ENCODE data around the gene CDT1.
A peak's percentile ranks its signal among the peaks of the same experiment; 100 is the strongest.
"Not testable (repeated sequence)": the region's sequence is repeated elsewhere in the genome, so short reads cannot be mapped to it uniquely, and the experiment has no call there.

CDT1 gene

DNA sequence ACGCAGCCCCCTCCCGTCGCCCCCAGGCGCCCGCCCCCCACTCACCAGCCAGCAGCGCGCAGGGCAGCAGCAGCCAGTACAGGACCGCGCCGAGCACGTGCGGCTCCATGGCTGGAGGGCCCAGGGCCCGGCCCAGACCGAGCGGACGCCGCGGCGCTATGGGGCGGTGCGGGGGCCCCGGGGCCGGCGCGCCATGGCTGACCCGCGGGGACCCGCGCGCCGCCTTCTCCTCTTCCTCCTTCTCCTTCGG lies 18.8 kb upstream of the CDT1 start:
- Histone ChIP-seq H3K9me3 (ENCODE audit: control insufficient read depth, insufficient read depth, low read length) (no peaks in the 10 kb centered on the region), H3K36me3 (ENCODE audit: insufficient read depth, low read length) (no peaks in the 10 kb centered on the region), H3K9ac (ENCODE audit: low read depth, low read length) (peak overlapping the region; percentile 70), H3K4me1 (ENCODE audit: insufficient read depth, low read length) (peaks cover 13% of the 10 kb centered on the region; the same call in 1 of the 2 replicates)

DNA sequence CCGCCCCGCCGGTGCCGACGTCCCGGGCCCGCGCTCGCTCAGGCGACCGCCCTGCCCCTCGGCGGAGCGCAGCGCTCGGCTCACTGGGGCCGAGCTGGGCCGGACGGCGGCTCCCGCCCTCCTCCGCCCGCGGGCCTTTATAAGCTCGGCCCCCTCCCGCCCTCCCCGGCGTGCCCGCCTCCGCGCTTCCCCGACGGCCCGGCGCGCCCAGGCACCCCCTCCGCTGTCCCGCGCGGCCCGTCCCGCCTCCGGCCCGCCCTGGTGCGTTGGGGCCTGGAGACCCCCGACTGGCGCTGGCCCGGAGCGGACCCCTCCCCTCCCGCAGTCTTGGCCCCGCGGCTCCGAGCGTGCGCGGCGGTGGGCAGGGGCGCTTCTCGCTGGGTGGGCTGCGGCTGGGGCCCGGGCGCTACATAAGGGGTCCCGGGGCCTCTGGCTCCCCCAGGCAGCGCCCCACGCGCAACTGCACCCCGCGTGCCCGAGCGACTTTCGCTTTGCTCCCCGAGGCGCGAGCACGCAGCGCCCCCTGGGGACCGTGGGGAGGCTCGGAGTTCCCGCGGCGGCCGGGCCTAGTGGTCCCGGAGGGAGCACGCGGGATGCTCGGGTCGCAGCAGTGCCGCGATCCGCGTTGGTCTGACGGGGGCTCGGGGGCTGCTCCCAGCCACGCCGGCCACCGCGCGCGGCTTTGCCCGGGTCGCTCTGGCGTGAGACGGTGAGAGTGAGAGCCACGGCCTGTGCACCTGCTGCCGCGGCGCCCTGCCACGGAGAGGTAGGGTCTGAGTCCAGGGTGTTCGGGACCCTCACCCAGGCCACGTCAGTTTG lies 18.3 kb upstream of the CDT1 start, which contains the start of gene PIEZO1:
TSS of gene PIEZO1 (minus strand) at position 115 of the 819 bp plus-strand sequence. CDS start 256 bp downstream, outside the sequence.
- Histone ChIP-seq H3K36me3 (ENCODE audit: insufficient read depth, low read length) (no peaks in the 10 kb centered on the region), H3K4me1 (ENCODE audit: insufficient read depth, low read length) (peaks cover 15% of the 10 kb centered on the region; the same call in 1 of the 2 replicates), H3K9me3 (ENCODE audit: control insufficient read depth, insufficient read depth, low read length) (no peaks in the 10 kb centered on the region), H3K9ac (ENCODE audit: low read depth, low read length) (peak within 1 kb of the TSS; percentile 70)

DNA sequence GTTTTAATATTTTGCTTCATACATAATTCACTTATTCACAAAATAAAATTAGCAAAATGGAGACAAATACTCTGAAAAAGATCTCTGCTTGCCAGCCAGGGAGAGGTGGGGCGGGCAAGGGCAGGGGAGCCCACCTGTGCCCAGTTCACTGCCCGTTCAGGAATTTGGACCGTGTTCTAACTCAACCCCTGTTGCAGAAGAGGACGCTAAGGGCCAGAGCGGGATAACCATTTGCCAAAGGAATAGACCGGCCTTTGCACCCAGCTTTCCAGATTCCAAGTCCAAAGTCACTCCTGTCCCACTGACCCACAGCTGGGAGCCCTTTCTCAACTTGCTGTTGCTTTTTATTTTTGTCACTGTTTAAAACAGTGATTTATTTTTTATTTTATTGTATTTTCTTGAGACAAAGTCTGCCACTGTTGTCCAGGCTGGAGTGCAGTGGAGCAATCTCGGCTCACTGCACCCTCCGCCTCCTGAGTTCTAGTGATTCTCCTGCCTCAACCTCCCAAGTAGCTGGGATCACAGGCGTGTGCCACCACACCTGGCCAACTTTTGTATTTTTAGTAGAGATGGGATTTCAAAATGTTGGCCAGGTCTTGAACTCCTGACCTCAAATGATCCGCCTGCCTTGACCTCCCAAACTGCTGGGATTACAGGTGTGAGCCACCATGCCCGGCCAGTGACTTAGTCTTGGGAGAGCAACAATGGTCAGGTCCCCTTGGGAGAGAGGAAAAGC lies 15.8 kb upstream of the CDT1 start:
- Histone ChIP-seq H3K4me1 (ENCODE audit: insufficient read depth, low read length) (peaks cover 11% of the 10 kb centered on the region; the same call in 1 of the 2 replicates), H3K9ac (ENCODE audit: low read depth, low read length) (no peak overlapping the region), H3K36me3 (ENCODE audit: insufficient read depth, low read length) (no peaks in the 10 kb centered on the region), H3K9me3 (ENCODE audit: control insufficient read depth, insufficient read depth, low read length) (no peaks in the 10 kb centered on the region)

DNA sequence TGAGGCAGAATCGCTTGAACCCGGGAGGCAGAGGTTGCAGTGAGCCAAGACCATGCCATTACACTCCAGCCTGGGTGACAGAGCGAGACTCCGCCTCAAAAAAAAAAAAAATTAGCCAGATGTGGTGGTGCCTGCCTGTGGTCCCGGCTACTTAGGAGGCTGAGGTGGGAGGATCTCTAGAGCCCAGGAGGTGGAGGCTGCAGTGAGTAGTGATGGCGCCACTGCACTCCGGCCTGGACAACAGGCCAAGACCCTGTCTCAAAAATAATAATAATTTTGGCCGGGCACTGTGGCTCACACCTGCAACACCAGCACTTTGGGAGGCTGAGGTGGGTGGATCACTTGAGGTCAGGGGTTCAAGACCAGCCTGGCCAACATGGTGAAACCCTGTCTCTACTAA lies 14.8 kb upstream of the CDT1 start:
- H3K36me3 ChIP-seq (ENCODE audit: insufficient read depth, low read length); H3K9ac ChIP-seq (ENCODE audit: low read depth, low read length); H3K9me3 ChIP-seq (ENCODE audit: control insufficient read depth, insufficient read depth, low read length): not testable (repeated sequence)
- peaks cover 13% of the 10 kb centered on the region; the same call in 1 of the 2 replicates for H3K4me1 ChIP-seq (ENCODE audit: insufficient read depth, low read length)

DNA sequence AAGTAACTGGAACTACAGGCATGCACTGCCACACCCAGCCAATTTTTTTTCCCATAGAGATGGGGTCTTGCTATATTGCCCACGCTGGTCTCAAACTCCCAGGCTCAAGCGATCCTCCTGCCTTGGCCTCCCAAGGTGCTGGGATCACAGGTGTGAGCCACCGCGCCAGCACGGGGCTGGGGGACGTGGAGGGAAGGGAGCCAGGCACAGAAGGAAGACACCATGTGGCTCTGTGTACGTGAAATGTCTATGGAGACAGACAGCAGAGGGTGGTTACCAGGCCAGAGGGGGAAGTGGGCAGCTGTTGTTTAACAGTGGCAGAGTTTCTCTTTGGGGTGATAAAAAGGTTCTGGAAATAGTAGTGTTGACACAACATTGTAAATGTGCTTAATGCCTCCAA lies 14.0 kb upstream of the CDT1 start:
- Histone ChIP-seq H3K9me3 (ENCODE audit: control insufficient read depth, insufficient read depth, low read length) (no peaks in the 10 kb centered on the region), H3K36me3 (ENCODE audit: insufficient read depth, low read length) (no peaks in the 10 kb centered on the region), H3K9ac (ENCODE audit: low read depth, low read length) (no peak overlapping the region), H3K4me1 (ENCODE audit: insufficient read depth, low read length) (peaks cover 14% of the 10 kb centered on the region; the same call in 1 of the 2 replicates)

DNA sequence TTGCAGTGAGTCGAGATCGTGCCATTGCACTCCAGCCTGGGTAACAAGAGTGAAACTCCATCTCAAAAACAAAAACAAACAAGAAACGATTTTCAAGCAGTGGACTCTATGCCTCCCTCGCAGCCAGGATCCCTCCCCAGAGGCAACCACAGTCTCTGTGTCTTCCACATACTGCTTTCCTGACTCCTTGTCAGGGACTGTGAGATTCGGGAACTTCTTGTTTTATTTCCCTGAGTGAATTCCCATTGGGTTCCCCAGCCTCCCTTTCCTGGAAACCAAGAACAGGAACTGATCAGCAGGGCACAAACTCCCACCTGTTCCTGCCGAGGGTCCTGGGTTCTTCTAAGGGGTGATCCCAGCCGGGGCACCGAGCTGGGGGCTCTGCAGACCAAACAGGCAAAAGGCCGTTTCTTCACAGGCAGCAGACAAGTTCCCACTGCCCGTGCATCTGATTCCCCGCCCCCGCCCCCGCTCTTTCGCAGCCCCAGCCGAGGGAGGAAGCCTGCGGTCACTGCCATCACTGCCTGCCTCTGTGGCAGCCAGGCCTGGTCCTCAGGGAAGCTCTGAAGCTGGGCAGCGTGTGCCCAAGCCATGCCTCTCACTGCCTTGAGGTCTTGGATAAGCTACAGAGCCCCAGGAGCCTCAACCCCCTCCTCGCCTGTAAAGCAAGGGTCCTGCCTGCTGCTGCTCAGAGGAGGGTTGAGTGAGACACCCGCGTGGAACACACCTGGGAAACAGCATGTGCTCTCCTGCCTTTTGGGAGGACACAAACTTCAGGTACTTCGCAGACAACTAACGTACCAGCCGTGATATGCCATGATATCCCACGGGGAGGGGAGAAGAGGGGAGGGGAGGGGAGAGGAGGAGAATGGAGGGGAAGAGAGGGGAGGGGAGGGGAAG lies 13.0 kb upstream of the CDT1 start:
- H3K9ac ChIP-seq (ENCODE audit: low read depth, low read length): no peak overlapping the region

DNA sequence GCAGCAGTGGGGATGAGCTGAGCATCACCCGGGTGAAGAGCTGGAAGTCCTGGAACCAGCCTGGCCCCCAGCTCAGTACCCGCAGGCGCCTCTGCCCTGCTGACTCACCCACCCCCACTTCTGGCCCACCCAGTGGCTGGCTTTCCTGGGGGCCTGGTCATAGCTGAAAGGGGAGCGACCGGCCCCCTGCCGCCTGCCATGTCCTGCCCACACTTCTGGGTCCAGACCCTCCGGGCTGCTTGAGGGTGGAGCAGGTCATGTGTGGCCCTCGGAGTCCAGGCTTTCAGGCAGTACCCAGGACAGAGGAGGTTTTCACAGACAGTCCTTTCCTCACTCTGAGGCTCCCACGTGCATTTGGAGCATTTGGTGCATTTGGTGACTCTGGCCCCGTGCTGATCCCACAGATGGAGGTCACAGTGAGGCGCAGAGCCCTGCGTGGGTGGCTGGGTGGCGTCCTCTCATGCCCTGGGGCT lies 11.5 kb upstream of the CDT1 start:
- Histone ChIP-seq H3K4me1 (ENCODE audit: insufficient read depth, low read length) (peaks cover 14% of the 10 kb centered on the region; the same call in 1 of the 2 replicates), H3K9ac (ENCODE audit: low read depth, low read length) (no peak overlapping the region), H3K36me3 (ENCODE audit: insufficient read depth, low read length) (no peaks in the 10 kb centered on the region), H3K9me3 (ENCODE audit: control insufficient read depth, insufficient read depth, low read length) (no peaks in the 10 kb centered on the region)

More for the DNA sequence above, 13.0 kb upstream of the CDT1 start:
- H3K4me1 ChIP-seq (ENCODE audit: insufficient read depth, low read length): peaks cover 14% of the 10 kb centered on the region; the same call in 1 of the 2 replicates
- no peaks in the 10 kb centered on the region for H3K36me3 ChIP-seq (ENCODE audit: insufficient read depth, low read length)
- no peaks in the 10 kb centered on the region for H3K9me3 ChIP-seq (ENCODE audit: control insufficient read depth, insufficient read depth, low read length)

DNA sequence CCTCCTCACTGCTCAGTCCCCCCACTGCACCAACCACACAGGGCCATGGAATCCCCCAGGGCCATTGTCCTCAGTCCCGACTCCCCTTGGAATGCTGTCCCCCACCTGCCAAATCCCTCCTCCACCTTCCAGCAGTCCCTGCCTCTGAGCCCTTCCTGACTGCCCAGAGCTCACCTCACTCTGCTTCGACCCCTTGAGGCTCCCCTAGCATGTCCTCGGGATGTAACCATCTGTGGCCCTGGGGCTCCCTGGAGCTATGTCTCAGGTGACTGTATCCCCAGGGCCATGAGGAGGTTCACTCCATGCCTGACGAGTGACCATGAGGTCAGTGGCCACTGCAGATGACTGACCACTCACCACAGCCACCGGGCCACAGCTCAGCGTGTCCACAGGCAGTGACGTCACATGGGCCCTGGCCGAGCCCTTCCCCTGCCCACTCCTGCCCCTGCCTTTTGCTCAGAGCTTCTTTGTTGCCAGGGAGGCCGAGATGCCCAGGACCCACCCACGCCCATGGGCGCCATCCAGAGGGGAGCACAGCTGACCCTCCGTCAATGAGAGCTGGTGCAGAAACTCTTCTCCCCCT lies 10.8 kb upstream of the CDT1 start:
- Histone ChIP-seq H3K36me3 (ENCODE audit: insufficient read depth, low read length) (no peaks in the 10 kb centered on the region), H3K9me3 (ENCODE audit: control insufficient read depth, insufficient read depth, low read length) (no peaks in the 10 kb centered on the region), H3K4me1 (ENCODE audit: insufficient read depth, low read length) (peaks cover 14% of the 10 kb centered on the region; the same call in 1 of the 2 replicates), H3K9ac (ENCODE audit: low read depth, low read length) (no peak overlapping the region)

DNA sequence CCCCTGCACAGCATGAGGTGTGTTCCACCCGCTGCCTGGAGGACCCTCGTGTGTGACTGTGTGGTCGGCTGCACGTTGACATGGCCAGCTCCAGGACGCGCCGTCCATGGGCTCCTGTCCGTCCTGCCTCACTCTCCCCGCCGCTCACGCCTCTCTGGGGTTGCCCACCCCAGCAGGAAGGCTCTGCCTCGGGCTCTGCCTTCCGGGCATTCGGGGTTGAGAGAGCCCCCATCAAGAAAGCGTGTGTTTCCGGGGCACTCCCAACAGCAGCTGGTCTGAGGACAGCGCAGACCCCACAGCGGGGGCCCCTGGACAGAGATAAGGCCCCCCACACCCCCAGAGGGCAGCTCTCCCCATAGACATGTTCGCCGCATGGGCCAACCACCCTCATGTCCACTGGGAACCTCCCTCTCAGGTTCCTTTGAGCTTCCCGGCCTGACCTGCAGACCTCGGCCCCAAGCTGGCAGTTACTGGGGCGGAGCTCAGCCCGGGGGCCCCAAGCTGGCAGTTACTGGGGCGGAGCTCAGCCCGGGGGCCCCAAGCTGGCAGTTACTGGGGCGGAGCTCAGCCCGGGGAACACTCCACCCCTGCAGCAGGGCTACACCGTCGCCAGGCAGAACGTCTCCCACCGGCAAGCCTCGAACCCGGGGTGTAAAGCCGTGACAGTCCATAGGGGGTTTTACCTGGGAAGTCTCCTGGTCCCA lies 10.2 kb upstream of the CDT1 start:
- Histone ChIP-seq H3K4me1 (ENCODE audit: insufficient read depth, low read length) (peaks cover 14% of the 10 kb centered on the region; the same call in 1 of the 2 replicates), H3K9me3 (ENCODE audit: control insufficient read depth, insufficient read depth, low read length) (no peaks in the 10 kb centered on the region), H3K36me3 (ENCODE audit: insufficient read depth, low read length) (no peaks in the 10 kb centered on the region), H3K9ac (ENCODE audit: low read depth, low read length) (no peak overlapping the region)

DNA sequence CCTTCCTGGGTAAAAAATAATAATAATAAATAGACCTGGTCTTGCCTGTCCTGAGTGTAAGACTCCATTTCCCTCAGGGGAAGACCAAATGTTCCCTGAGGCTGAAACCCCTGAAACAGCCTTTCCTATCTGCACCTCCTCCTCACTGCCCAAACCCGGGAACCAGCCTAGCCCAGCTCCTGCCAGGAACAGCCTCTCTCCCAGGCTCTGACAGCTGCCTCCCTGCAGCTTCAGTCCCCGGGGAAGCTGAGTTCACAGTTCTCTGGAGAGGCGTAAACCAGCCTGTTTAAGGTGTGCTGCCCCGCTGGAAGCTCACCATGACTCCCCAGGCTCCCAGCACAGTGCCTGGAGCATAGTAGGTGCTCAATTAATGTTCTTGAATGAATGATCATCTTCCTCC lies 7.3 kb upstream of the CDT1 start:
- Histone ChIP-seq H3K4me1 (ENCODE audit: insufficient read depth, low read length) (peaks cover 10% of the 10 kb centered on the region; the same call in 1 of the 2 replicates), H3K9me3 (ENCODE audit: control insufficient read depth, insufficient read depth, low read length) (no peaks in the 10 kb centered on the region), H3K36me3 (ENCODE audit: insufficient read depth, low read length) (no peaks in the 10 kb centered on the region), H3K9ac (ENCODE audit: low read depth, low read length) (no peak overlapping the region)

DNA sequence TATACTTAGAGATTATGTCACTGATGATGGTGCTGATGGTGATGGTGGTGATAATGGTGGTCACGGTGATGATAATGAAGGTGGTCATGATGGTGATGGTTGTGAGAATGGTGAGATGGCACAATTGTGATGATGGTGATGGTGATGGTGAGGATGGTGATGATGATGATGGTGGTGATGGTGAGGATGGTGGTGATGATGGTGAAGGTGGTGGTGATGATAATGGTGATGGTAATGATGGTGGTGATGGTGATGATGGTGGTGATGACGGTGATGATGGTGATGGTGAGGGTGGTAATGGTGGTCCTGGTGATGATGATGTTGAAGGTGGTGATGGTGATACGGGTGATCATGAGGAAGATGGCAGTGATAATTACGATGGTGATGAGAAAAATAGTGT lies 5.5 kb upstream of the CDT1 start:
- no peak overlapping the region for H3K9ac ChIP-seq (ENCODE audit: low read depth, low read length)
- no peaks in the 10 kb centered on the region for H3K36me3 ChIP-seq (ENCODE audit: insufficient read depth, low read length)
- no peaks in the 10 kb centered on the region for H3K9me3 ChIP-seq (ENCODE audit: control insufficient read depth, insufficient read depth, low read length)
- H3K4me1 ChIP-seq (ENCODE audit: insufficient read depth, low read length): peaks cover 3% of the 10 kb centered on the region; the same call in 1 of the 2 replicates

DNA sequence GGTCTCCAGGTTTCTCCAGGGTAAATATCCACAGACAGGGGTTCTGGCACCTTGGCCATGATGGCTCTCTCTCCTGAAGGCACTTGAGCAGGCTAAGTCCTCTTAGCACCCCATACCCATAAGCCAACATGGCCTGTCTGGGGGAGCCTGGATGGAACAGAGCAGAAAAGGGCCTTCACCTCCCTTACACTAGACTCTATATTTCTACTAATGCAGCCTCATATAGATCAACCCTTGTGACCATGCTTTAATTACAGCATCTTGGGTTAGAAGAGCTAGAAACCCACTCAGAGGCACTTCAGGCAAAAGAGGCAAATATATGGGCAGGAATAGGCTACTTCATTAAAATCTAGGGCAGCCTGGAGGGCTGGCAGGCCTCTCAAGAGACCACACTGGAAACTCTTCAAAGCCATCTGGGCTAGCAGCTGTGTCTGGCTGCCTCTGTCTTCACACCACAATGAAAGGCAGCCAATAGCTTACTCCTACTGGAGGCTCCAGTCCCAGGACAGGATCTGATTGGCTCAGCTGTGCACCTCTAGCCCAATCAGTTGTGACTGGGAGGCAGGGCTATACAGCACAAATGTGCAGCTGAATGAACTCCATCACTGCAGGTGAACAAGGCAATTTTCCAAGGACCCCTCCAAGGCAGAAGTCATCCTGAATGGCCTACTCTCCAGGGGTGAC lies 4.7 kb upstream of the CDT1 start:
- Histone ChIP-seq H3K9me3 (ENCODE audit: control insufficient read depth, insufficient read depth, low read length) (no peaks in the 10 kb centered on the region), H3K36me3 (ENCODE audit: insufficient read depth, low read length) (no peaks in the 10 kb centered on the region), H3K4me1 (ENCODE audit: insufficient read depth, low read length) (no peaks in the 10 kb centered on the region), H3K9ac (ENCODE audit: low read depth, low read length) (no peak overlapping the region)
